Activated CD8-positive, alpha-beta memory T cell treated with anti-CD3 and anti-CD28 coated beads for 48 hours (primary cell): ENCODE results near the gene PLEKHM3.
A peak's percentile ranks its signal among the peaks of the same experiment; 100 is the strongest.

Experiments
- DNase-seq, 3 experiments: peaks; one replicate each; pipeline ENCODE4 v3.0.0-alpha.2; 2020; ENCODE audit warnings: low read depth in 2 of 3, low spot score in 2 of 3

Gene PLEKHM3

GRCh38 chr2:208025037-208025813 lies at the start of gene PLEKHM3:
Gene PLEKHM3 (minus strand): TSS chr2:208025527. CDS start chr2:208001639, 23,888 bp downstream.
- DNase-seq = peak; percentile 65 to 84 (median 73)

- no peak for DNase-seq
Measured at GRCh38 chr2:208074610-208075356, 49.5 kb upstream of the PLEKHM3 start.

GRCh38 chr2:208072250-208072892 lies 47.0 kb upstream of the PLEKHM3 start:
- peak; percentile 1 to 27 (median 9) for DNase-seq

GRCh38 chr2:208069186-208069585 lies 43.9 kb upstream of the PLEKHM3 start:
- DNase-seq = no peak

- no peak for DNase-seq
Measured at GRCh38 chr2:208066016-208066415, 40.7 kb upstream of the PLEKHM3 start.

- DNase-seq = no peak
Measured at GRCh38 chr2:208065476-208065875, 40.1 kb upstream of the PLEKHM3 start.

GRCh38 chr2:208064220-208064961 lies 39.1 kb upstream of the PLEKHM3 start:
- no peak for DNase-seq

- no peak for DNase-seq
Measured at GRCh38 chr2:208062961-208063360, 37.6 kb upstream of the PLEKHM3 start.

GRCh38 chr2:208062113-208062512 lies 36.8 kb upstream of the PLEKHM3 start:
- no peak for DNase-seq

GRCh38 chr2:208057108-208057507 lies 31.8 kb upstream of the PLEKHM3 start:
- DNase-seq = no peak

GRCh38 chr2:208049441-208049840 lies 24.1 kb upstream of the PLEKHM3 start:
- no peak for DNase-seq

GRCh38 chr2:208049006-208049405 lies 23.7 kb upstream of the PLEKHM3 start:
- no peak for DNase-seq

- no peak for DNase-seq
Measured at GRCh38 chr2:208047840-208048239, 22.5 kb upstream of the PLEKHM3 start.

- no peak for DNase-seq
Measured at GRCh38 chr2:208046686-208047085, 21.4 kb upstream of the PLEKHM3 start.

- no peak for DNase-seq
Measured at GRCh38 chr2:208042450-208042849, 17.1 kb upstream of the PLEKHM3 start.

GRCh38 chr2:208042041-208042440 lies 16.7 kb upstream of the PLEKHM3 start:
- DNase-seq = no peak

GRCh38 chr2:208040199-208041171 lies 15.2 kb upstream of the PLEKHM3 start:
- DNase-seq = peak; percentile 21 to 63 (median 23)

GRCh38 chr2:208039376-208040110 lies 14.2 kb upstream of the PLEKHM3 start:
- DNase-seq = no peak
